Measurements from ENCODE around the gene POC1B. TPM values are rescaled to one million over a fixed set of nuclear protein-coding genes. Genes with fewer than 3 reads are reported as not detected.

The POC1B gene
- total RNA-seq, 1 donor from 2014 or later: 5.7 TPM

GRCh38 chr12:89546151-89546550 is 20.3 kb upstream of the POC1B start:
- no peak for TF ChIP-seq CTCF (IDR thresholded peaks at IDR 0.05; ENCODE audit: partially characterized antibody, unreplicated experiment)
- H3K27me3 Mint-ChIP-seq (ENCODE audit: unreplicated experiment): no peaks in the 10 kb centered on the region
- H3K27ac Mint-ChIP-seq (ENCODE audit: unreplicated experiment): no peak overlapping the region

GRCh38 chr12:89544681-89545184 is 18.9 kb upstream of the POC1B start:
- H3K36me3 Mint-ChIP-seq (ENCODE audit: unreplicated experiment): no peaks in the 10 kb centered on the region
- peaks cover 3% of the 10 kb centered on the region for H3K9me3 Mint-ChIP-seq (ENCODE audit: unreplicated experiment)
- peaks cover 8% of the 10 kb centered on the region for H3K4me1 Mint-ChIP-seq (ENCODE audit: low read depth, unreplicated experiment)
- no peak overlapping the region for H3K4me3 Mint-ChIP-seq (ENCODE audit: unreplicated experiment)
- DNase-seq: peak; percentile 20
- H3K27me3 Mint-ChIP-seq (ENCODE audit: unreplicated experiment): no peaks in the 10 kb centered on the region
- peak overlapping the region; percentile 23 for H3K27ac Mint-ChIP-seq (ENCODE audit: unreplicated experiment)
- no peak for TF ChIP-seq CTCF (IDR thresholded peaks at IDR 0.05; ENCODE audit: partially characterized antibody, unreplicated experiment)

More at GRCh38 chr12:89546151-89546550, 20.3 kb upstream of the POC1B start:
- Mint-ChIP-seq H3K4me3 (ENCODE audit: unreplicated experiment) (no peak overlapping the region), H3K4me1 (ENCODE audit: low read depth, unreplicated experiment) (peaks cover 8% of the 10 kb centered on the region), H3K36me3 (ENCODE audit: unreplicated experiment) (no peaks in the 10 kb centered on the region), H3K9me3 (ENCODE audit: unreplicated experiment) (peaks cover 3% of the 10 kb centered on the region)
- no peak for DNase-seq

- H3K27ac Mint-ChIP-seq (ENCODE audit: unreplicated experiment): peak overlapping the region; percentile 5
- TF ChIP-seq CTCF (IDR thresholded peaks at IDR 0.05; ENCODE audit: partially characterized antibody, unreplicated experiment): no peak
- no peaks in the 10 kb centered on the region for H3K36me3 Mint-ChIP-seq (ENCODE audit: unreplicated experiment)
- H3K4me3 Mint-ChIP-seq (ENCODE audit: unreplicated experiment): no peak overlapping the region
- no peaks in the 10 kb centered on the region for H3K27me3 Mint-ChIP-seq (ENCODE audit: unreplicated experiment)
- peaks cover 8% of the 10 kb centered on the region for H3K4me1 Mint-ChIP-seq (ENCODE audit: low read depth, unreplicated experiment)
- peaks cover 3% of the 10 kb centered on the region for H3K9me3 Mint-ChIP-seq (ENCODE audit: unreplicated experiment)
- DNase-seq: no peak
These were observed 18.2 kb upstream of the POC1B start for GRCh38 chr12:89544022-89544421.

GRCh38 chr12:89542912-89543592 is 17.2 kb upstream of the POC1B start:
- Mint-ChIP-seq H3K27ac (ENCODE audit: unreplicated experiment) (no peak overlapping the region), H3K36me3 (ENCODE audit: unreplicated experiment) (no peaks in the 10 kb centered on the region), H3K27me3 (ENCODE audit: unreplicated experiment) (no peaks in the 10 kb centered on the region), H3K4me1 (ENCODE audit: low read depth, unreplicated experiment) (peaks cover 8% of the 10 kb centered on the region), H3K9me3 (ENCODE audit: unreplicated experiment) (peaks cover 3% of the 10 kb centered on the region), H3K4me3 (ENCODE audit: unreplicated experiment) (no peak overlapping the region)
- peak; percentile 82 for TF ChIP-seq CTCF (IDR thresholded peaks at IDR 0.05; ENCODE audit: partially characterized antibody, unreplicated experiment)
- peak; percentile 60 for DNase-seq

GRCh38 chr12:89542236-89542635 is 16.4 kb upstream of the POC1B start:
- Mint-ChIP-seq H3K4me1 (ENCODE audit: low read depth, unreplicated experiment) (peaks cover 8% of the 10 kb centered on the region), H3K27ac (ENCODE audit: unreplicated experiment) (no peak overlapping the region), H3K9me3 (ENCODE audit: unreplicated experiment) (peaks cover 3% of the 10 kb centered on the region), H3K27me3 (ENCODE audit: unreplicated experiment) (peaks cover 3% of the 10 kb centered on the region), H3K36me3 (ENCODE audit: unreplicated experiment) (no peaks in the 10 kb centered on the region), H3K4me3 (ENCODE audit: unreplicated experiment) (no peak overlapping the region)
- DNase-seq: no peak
- TF ChIP-seq CTCF (IDR thresholded peaks at IDR 0.05; ENCODE audit: partially characterized antibody, unreplicated experiment): no peak

Measured in glutamatergic neuron (in vitro differentiated cells).